Adrenal gland (tissue), 12 donors: Measurements from ENCODE around the gene P2RY1. TPM values are rescaled to one million over a fixed set of nuclear protein-coding genes. Genes with fewer than 3 reads are reported as not detected.
"Not testable (repeated sequence)": the region's sequence is repeated elsewhere in the genome, so short reads cannot be mapped to it uniquely, and the experiment has no call there.

Source experiments
- DNase-seq, 7 donors: peaks; one replicate each; pipeline ENCODE4 v3.0.0-alpha.2; 2019 to 2020
- H3K27ac ChIP-seq, 5 donors: fragments of 200-600 bp; sonication (generic) in 4 of 5; 1 replicate in 3 of 5; 2 replicates in 2 of 5; pipeline versions ENCODE4 v1.5.1 to v1.8.0; 2016 to 2020; ENCODE audit warnings: mild to moderate bottlenecking in 1 of 5
- H3K27me3 ChIP-seq: fragments of 200-600 bp; 2 replicates; pipeline ENCODE4 v1.8.0; 2021
- H3K36me3 ChIP-seq, 2 donors: fragments of 200-600 bp; replicated peaks in 1 of 2; 1 replicate in 1 of 2; 2 replicates in 1 of 2; pipeline versions ENCODE4 v1.5.1 to v1.8.0; 2018 to 2022
- H3K4me1 ChIP-seq, 2 donors: fragments of 200-600 bp; replicated peaks in 1 of 2; 1 replicate in 1 of 2; 2 replicates in 1 of 2; pipeline versions ENCODE4 v1.5.1 to v1.8.0; 2018 to 2021
- H3K4me3 ChIP-seq, 4 donors: fragments of 200-600 bp; sonication (generic) in 3 of 4; one replicate each; pipeline ENCODE4 v1.5.1; 2016 to 2018
- H3K9me3 ChIP-seq, 3 donors: fragments of 200-600 bp; sonication (generic) in 1 of 3; replicated peaks in 1 of 3; 1 replicate in 2 of 3; 2 replicates in 1 of 3; pipeline versions ENCODE4 v1.5.1 to v1.8.0; 2016 to 2021
- CTCF ChIP-seq, 6 experiments: fragments of 450-650 bp in 4 of 6; fragments of 200-600 bp in 2 of 6; sonication (generic) in 1 of 6; IDR thresholded peaks; 1 replicate in 5 of 6; 2 replicates in 1 of 6; pipeline versions ENCODE4 v1.5.1 to v1.8.0; 2016 to 2021; ENCODE audit warnings: antibody characterized with exemption in 6 of 6, mild to moderate bottlenecking in 2 of 6, moderate library complexity in 1 of 6
- POLR2A ChIP-seq, 2 donors: fragments of 450-650 bp; IDR thresholded peaks; one replicate each; pipeline ENCODE4 v1.6.1; 2017; ENCODE audit warnings: antibody characterized with exemption in 2 of 2, mild to moderate bottlenecking in 2 of 2, moderate library complexity in 1 of 2
- WGBS, 4 donors: extraction: QIAGEN DNeasy Blood & Tissue Kit in 2 of 4; methylation state at CpG; one replicate each; pipeline versions ENCODE4 v1.1.5 to v1.1.7; 2013 to 2017; 5-methylcytosine and 5-hydroxymethylcytosine counted together
- intact Hi-C, 2 donors: fragments of 100-400 bp; cut with DNase I; formaldehyde crosslinking; loops; one replicate each; pipeline versions ENCODE4 v1.14.1 to v1.15.0; 2022 to 2023
- polyA plus RNA-seq, 3 donors: library from polyadenylated mRNA; stranded (reverse); fragments of 200-250 nt in 2 of 3; fragments of 350-450 nt in 1 of 3; fragmentation: Illumina TruSeq in 1 of 3; extraction: RNeasy Lipid Tissue Mini Kit (QIAGEN cat#74804) in 1 of 3; gene quantifications; one replicate each; pipeline ENCODE4 v1.2.3, GENCODE V29; 2013 to 2014
- total RNA-seq, 9 donors: library from RNA; depleted of rRNA in 4 of 9; stranded (reverse); fragments of >200 nt in 4 of 9; fragments of 120-200 nt in 1 of 9; fragmentation: NEBNext Ultra II Directional in 1 of 9; extraction: Animal tissue kit (Norgen Biotek cat#: 25700) in 1 of 9; gene quantifications; one replicate each; pipeline versions ENCODE4 v1.1.0 to v1.2.4, GENCODE V29; 2013 to 2023
- donor health status: healthy with polysubstance abuse.
- donor health status: Bipolar disorder and iron deficiency.
- donor health status: DM: yes; HTN: yes; CAD: no.
- donor health status: DM: no; HTN: no; CAD: no.
- donor health status: DM: no; HTN: no; CAD: no.
- donor health status: DM: yes; HTN: yes; CAD: no.

P2RY1 gene
- total and polyA plus RNA-seq, 12 donors = 0.57 to 7.6 (median 3.5) TPM

- no peaks in the 10 kb centered on the region for H3K27me3 ChIP-seq
- H3K27ac ChIP-seq = no peak overlapping the region
- no peaks in the 10 kb centered on the region for H3K9me3 ChIP-seq
- intact Hi-C loops = no loop called here
- H3K4me3 ChIP-seq = no peak overlapping the region
- TF ChIP-seq POLR2A (IDR thresholded peaks at IDR 0.05) = no peak
- TF ChIP-seq CTCF (IDR thresholded peaks at IDR 0.05) = no peak
- no peaks in the 10 kb centered on the region for H3K4me1 ChIP-seq
- no peaks in the 10 kb centered on the region for H3K36me3 ChIP-seq
- no peak for DNase-seq
These were observed 9.0 kb downstream of the P2RY1 start for GRCh38 chr3:152843955-152844354.

GRCh38 chr3:152846572-152847202, 11.8 kb downstream of the P2RY1 start:
- 84 to 95% (median 86%) methylated on average over 2 to 3 of the region's 3 CpGs for WGBS, 4 donors
- intact Hi-C loops = not testable (repeated sequence)

GRCh38 chr3:152847599-152847998, 12.7 kb downstream of the P2RY1 start:
- 61 to 100% (median 85%) methylated on average over 1 of the region's 1 CpG for WGBS, 4 donors

More at GRCh38 chr3:152846572-152847202, 11.8 kb downstream of the P2RY1 start:
- H3K27ac ChIP-seq, H3K27me3 ChIP-seq, DNase-seq, H3K4me3 ChIP-seq, H3K36me3 ChIP-seq, H3K4me1 ChIP-seq, H3K9me3 ChIP-seq: not testable (repeated sequence)

GRCh38 chr3:152849996-152850578, 15.2 kb downstream of the P2RY1 start:
- no peak for DNase-seq
- intact Hi-C loops = no loop called here
- Histone ChIP-seq H3K4me3 (no peak overlapping the region), H3K4me1 (no peaks in the 10 kb centered on the region), H3K27ac (no peak overlapping the region), H3K9me3 (no peaks in the 10 kb centered on the region), H3K36me3 (no peaks in the 10 kb centered on the region), H3K27me3 (no peaks in the 10 kb centered on the region)
- 77 to 88% (median 83%) methylated on average over 2 of the region's 2 CpGs for WGBS, 4 donors
- TF ChIP-seq POLR2A (IDR thresholded peaks at IDR 0.05) = no peak
- TF ChIP-seq CTCF (IDR thresholded peaks at IDR 0.05) = no peak

More at GRCh38 chr3:152847599-152847998, 12.7 kb downstream of the P2RY1 start:
- H3K4me1 ChIP-seq, DNase-seq, H3K27ac ChIP-seq, H3K4me3 ChIP-seq, intact Hi-C loops, H3K36me3 ChIP-seq, H3K27me3 ChIP-seq, H3K9me3 ChIP-seq: not testable (repeated sequence)

GRCh38 chr3:152853196-152853595, 18.3 kb downstream of the P2RY1 start:
- Histone ChIP-seq H3K4me3 (no peak overlapping the region), H3K27ac (no peak overlapping the region), H3K36me3 (no peaks in the 10 kb centered on the region), H3K9me3 (no peaks in the 10 kb centered on the region), H3K27me3 (no peaks in the 10 kb centered on the region), H3K4me1 (no peaks in the 10 kb centered on the region)
- intact Hi-C loops = no loop called here
- 71 to 81% (median 74%) methylated on average over 2 of the region's 2 CpGs for WGBS, 4 donors
- no peak for TF ChIP-seq CTCF (IDR thresholded peaks at IDR 0.05)
- TF ChIP-seq POLR2A (IDR thresholded peaks at IDR 0.05) = no peak
- DNase-seq = no peak
